ENCODE results near the gene RABGAP1L.

GRCh38 chr1:174626031-174627025, 467.0 kb downstream of the RABGAP1L start:
- TF ChIP-seq CTCF (IDR thresholded peaks at IDR 0.05; ENCODE audit: insufficient read depth, low read length, poor library complexity, severe bottlenecking) (no peak), EZH2phosphoT487 (conservative IDR thresholded peaks at IDR 0.05; ENCODE audit: low read length) (no peak)
